Activated CD8-positive, alpha-beta memory T cell treated with anti-CD3 and anti-CD28 coated beads, Interleukin-2, amount 10 ng/mL, durations not matched to agents 7 days and 5 days (primary cell): ENCODE measurements around the gene HARBI1. TPM values are rescaled to one million over a fixed set of nuclear protein-coding genes. Genes with fewer than 3 reads are reported as not detected.
"Not testable (repeated sequence)": the region's sequence is repeated elsewhere in the genome, so short reads cannot be mapped to it uniquely, and the experiment has no call there.

ENCODE experiments used
- ATAC-seq: fragments of 150-1000 bp; cut with Tn5 transposase; one replicate; pipeline ENCODE4 v1.10.0; 2021; ENCODE audit warnings: moderate library complexity
- CTCF ChIA-PET: fragments of 350-600 bp; sonication (Branson Sonifier 250); formaldehyde crosslinking; loops from one replicate; lab custom pipeline; 2021; ENCODE audit warnings: antibody characterized with exemption; lab: Charles Lee
- DNase-seq: peaks from one replicate; pipeline ENCODE4 v3.0.0-alpha.2; 2020
- H3K27ac Mint-ChIP-seq: one replicate; pipeline ENCODE4 v1.8.0; 2021; ENCODE audit warnings: mild to moderate bottlenecking, mixed read lengths
- H3K27me3 Mint-ChIP-seq: one replicate; pipeline ENCODE4 v1.8.0; 2021; ENCODE audit warnings: mixed read lengths
- H3K36me3 Mint-ChIP-seq: one replicate; pipeline ENCODE4 v1.8.0; 2021; ENCODE audit warnings: mild to moderate bottlenecking, mixed read lengths
- H3K4me1 Mint-ChIP-seq: one replicate; pipeline ENCODE4 v1.8.0; 2021; ENCODE audit warnings: mixed read lengths
- H3K4me3 Mint-ChIP-seq: one replicate; pipeline ENCODE4 v1.8.0; 2021; ENCODE audit warnings: mild to moderate bottlenecking, moderate library complexity, mixed read lengths
- H3K9me3 Mint-ChIP-seq: one replicate; pipeline ENCODE4 v1.8.0; 2022; ENCODE audit warnings: low read depth, mixed read lengths
- total RNA-seq, 2 experiments: library from RNA; stranded (reverse); gene quantifications; one replicate each; pipeline ENCODE4 v1.2.3, GENCODE V29; 2021

The HARBI1 gene
- total RNA-seq, 2 experiments from 2014 or later: 5.9 to 6.6 TPM

DNA sequence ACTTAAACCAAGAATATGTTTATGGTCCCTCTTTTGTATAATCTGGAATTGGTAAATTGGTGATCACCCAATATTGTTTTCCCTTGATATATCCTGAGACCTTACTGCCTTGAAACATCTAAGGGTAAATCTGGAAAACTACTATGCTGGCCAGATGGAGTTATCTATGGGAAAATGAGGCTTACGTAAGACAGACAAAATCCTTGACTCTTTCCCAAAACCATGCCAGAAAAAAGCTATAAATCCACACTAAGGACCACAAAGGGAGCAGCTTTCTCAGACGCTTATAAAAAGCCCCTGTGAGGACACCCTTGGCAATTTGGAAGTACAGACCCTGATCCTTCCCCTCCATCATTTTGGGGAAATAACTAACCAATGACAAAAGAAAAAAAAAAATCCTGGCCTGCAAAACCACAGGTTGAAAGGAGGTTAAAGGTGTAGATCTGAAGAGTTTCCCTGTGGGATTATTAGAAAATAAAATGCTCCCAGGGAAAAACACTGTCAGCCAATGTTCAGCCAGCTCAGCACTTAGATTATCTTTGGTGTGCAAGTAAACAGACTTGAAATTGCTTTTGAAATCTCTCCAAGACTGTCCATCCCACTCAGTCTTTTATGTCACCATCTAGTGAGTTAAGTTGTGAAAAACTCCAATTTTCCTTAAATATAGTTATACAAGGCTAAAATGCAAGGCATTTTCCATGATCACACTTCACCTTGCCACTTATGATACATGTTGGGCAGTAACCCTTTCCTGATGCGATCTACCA is 16.6 kb downstream of the HARBI1 start:
- ATAC-seq (no peak), DNase-seq (no peak)
- CTCF ChIA-PET: interaction anchor here (1.4 to 1.8 kb wide), 2 partner anchors 11 to 18 kb away, joined by 4 to 5 read pairs; no protein-coding TSS in a partner anchor
- no peaks in the 10 kb centered on the region for H3K9me3 Mint-ChIP-seq
- no peaks in the 10 kb centered on the region for H3K27me3 Mint-ChIP-seq
- H3K27ac Mint-ChIP-seq: no peak overlapping the region
- no peak overlapping the region for H3K4me3 Mint-ChIP-seq
- no peaks in the 10 kb centered on the region for H3K36me3 Mint-ChIP-seq
- peaks cover 16% of the 10 kb centered on the region for H3K4me1 Mint-ChIP-seq

- ATAC-seq (no peak), DNase-seq (no peak)
- Mint-ChIP-seq H3K4me3 (no peak overlapping the region), H3K36me3 (no peaks in the 10 kb centered on the region), H3K9me3 (no peaks in the 10 kb centered on the region), H3K27me3 (no peaks in the 10 kb centered on the region), H3K27ac (no peak overlapping the region), H3K4me1 (peaks cover 17% of the 10 kb centered on the region)
- CTCF ChIA-PET: interaction anchor here (1.2 to 1.8 kb wide), 4 partner anchors 12 to 25 kb away, joined by 3 to 5 read pairs (median 4); no protein-coding TSS in a partner anchor
Observed at GRCh38 chr11:46599340-46600193, 17.5 kb downstream of the HARBI1 start.

DNA sequence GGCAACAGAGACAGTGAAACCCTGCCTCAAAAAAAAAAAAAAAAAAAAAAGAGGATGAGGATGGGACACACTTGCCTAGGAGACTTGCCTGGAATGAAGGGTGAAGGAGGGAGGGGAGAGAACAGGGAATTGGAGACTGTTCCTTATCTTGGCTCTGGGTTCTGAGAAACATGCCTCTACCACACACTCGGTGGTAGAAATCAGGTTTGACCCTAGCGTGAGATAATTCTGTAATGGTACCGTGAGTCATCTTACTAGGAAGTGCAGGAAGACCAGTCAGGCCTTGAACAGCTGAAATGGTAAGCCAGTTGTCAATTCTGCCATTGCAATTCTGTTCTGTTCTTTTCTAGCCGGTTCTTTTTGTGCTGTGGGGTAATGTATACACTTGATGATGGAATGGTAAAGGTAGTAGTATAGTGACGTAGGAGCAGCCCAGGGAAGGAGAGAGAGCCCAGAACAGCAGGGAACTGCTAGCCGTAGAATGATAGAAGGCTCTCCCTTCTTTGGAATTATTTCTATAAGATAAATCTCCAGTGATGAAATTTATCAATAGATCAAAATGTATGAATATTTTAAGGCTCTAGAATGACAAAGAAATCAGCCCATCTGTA is 19.3 kb downstream of the HARBI1 start:
- H3K4me3 Mint-ChIP-seq: no peak overlapping the region
- CTCF ChIA-PET: interaction anchor here (1.7 kb wide), 1 partner anchor 17 kb away, joined by 3 read pairs; no protein-coding TSS in a partner anchor
- no peaks in the 10 kb centered on the region for H3K9me3 Mint-ChIP-seq
- no peaks in the 10 kb centered on the region for H3K36me3 Mint-ChIP-seq
- H3K4me1 Mint-ChIP-seq: peaks cover 26% of the 10 kb centered on the region
- no peaks in the 10 kb centered on the region for H3K27me3 Mint-ChIP-seq
- H3K27ac Mint-ChIP-seq: peak overlapping the region; percentile 66
- DNase-seq: no peak
- no peak for ATAC-seq

DNA sequence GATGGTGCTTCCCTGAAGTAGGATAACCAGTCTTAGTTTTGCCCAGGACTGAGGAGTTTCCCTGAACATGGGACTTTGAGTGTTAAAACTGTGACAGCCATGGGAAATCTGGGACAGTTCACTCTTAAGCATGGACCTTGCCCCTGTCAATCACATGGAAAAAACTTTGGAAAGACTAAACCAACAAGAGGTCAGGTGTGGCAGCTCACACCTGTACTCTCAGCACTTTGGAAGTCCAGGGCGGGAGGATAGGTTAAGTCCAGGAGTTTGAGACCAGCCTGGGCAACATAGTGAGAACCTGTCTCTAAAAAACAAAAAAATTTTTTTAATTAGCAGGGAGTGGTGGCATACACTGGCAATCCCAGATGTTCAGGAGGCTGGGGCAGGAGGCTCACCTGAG is 19.9 kb downstream of the HARBI1 start:
- Mint-ChIP-seq H3K27ac (peak overlapping the region; percentile 39), H3K4me3 (no peak overlapping the region)

DNA sequence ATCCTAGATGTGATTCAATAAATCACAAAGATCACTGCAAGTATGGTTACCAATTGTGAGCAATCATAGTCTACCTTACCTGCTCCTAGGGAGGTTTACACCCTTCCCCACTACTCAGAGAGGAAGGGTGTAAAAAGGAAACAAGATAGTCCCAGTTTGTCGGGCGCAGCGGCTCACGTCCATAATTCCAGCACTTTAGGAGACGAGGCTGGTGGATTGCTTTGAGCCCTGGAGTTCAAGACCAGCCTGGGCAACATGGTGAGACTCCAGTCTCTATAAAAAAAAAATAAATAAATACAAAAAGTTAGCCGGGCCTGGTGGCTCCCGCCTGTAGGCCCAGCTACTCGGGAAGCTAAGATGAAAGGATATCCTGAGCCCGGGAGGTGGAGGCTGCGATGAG is 22.2 kb downstream of the HARBI1 start:
- ATAC-seq (no peak), DNase-seq (no peak)
- no peak overlapping the region for H3K4me3 Mint-ChIP-seq
- H3K36me3 Mint-ChIP-seq: peaks cover 5% of the 10 kb centered on the region
- no peaks in the 10 kb centered on the region for H3K9me3 Mint-ChIP-seq
- peak overlapping the region; percentile 95 for H3K27ac Mint-ChIP-seq
- CTCF ChIA-PET: interaction anchor here (0.7 to 2.0 kb wide), 5 partner anchors 17 to 246 kb away, joined by 3 to 14 read pairs (median 4); partner anchors contain the start of gene ATG13
- no peaks in the 10 kb centered on the region for H3K27me3 Mint-ChIP-seq
- H3K4me1 Mint-ChIP-seq: peaks cover 47% of the 10 kb centered on the region

More for the DNA sequence above, 19.9 kb downstream of the HARBI1 start:
- CTCF ChIA-PET: no interaction called here
- H3K4me1 Mint-ChIP-seq: peaks cover 32% of the 10 kb centered on the region
- no peaks in the 10 kb centered on the region for H3K36me3 Mint-ChIP-seq
- DNase-seq: no peak
- no peak for ATAC-seq
- H3K27me3 Mint-ChIP-seq: no peaks in the 10 kb centered on the region
- H3K9me3 Mint-ChIP-seq: no peaks in the 10 kb centered on the region

DNA sequence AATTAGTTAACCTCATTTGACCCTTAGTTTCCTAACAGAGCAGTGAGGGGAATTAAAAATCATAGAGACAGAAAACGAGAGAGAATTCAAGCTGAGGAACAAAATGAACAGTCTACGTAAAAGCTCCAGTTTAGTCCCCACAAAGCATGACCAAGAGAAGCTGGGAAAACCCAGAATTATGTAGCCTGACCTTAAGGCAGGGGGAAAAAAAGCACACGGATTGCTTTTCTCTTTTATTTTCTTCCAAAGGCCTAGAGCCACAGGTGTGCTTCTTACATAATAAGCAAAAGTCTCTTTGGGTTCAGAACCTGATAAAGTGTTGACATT is 22.7 kb downstream of the HARBI1 start:
- H3K27me3 Mint-ChIP-seq: no peaks in the 10 kb centered on the region
- DNase-seq: no peak
- H3K4me3 Mint-ChIP-seq: peak overlapping the region; percentile 97
- H3K36me3 Mint-ChIP-seq: peaks cover 7% of the 10 kb centered on the region
- ATAC-seq: no peak
- H3K27ac Mint-ChIP-seq: peak overlapping the region; percentile 95
- H3K4me1 Mint-ChIP-seq: peaks cover 47% of the 10 kb centered on the region
- H3K9me3 Mint-ChIP-seq: no peaks in the 10 kb centered on the region
- CTCF ChIA-PET: interaction anchor here (0.8 to 2.0 kb wide), 7 partner anchors 11 to 245 kb away, joined by 3 to 14 read pairs (median 4); partner anchors contain the start of gene ATG13

DNA sequence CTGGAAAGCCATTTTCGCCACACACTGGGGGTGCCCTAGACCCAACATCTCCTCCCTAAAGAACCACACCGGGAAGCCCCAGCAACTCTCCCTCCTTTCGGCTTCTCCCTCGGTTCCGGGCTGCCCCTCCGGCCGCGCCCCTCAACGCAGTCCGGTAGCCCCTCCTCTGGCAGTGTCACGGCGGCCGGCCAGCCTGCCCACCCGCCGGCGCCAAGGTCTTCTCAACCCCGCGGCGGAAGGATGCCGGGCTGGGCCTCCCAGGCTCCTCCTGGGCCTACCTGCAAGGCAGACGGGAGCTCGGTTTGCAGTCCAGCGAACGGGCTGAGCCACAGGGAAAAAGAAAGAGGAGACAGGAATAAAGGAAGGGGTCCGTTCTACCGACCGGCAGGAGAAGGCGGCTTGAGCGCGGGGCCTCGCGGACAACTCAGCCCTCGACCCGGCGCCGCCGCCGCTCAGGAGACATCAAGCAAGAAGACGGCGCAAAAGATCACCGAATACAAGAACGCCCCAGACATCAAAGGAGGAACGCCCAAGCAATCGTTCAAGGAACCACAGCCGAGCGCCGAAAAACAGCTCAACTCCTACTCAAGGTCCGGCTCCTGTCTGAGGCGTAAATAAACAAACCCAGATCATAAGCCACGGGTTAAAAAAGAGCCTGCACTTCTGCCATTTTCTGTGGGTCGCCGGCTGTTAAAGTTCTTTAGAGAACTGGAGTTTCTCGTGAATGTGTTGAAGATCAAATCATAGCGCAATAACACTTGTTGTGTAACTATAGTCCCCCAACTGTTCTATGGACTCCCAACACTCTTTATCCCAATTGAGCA is 23.3 kb downstream of the HARBI1 start, which contains the start of gene AMBRA1:
TSS of gene AMBRA1 (minus strand) at position 474 of the 824 bp plus-strand sequence. CDS start 45,643 bp downstream, outside the sequence.
- H3K4me3 Mint-ChIP-seq: peak within 1 kb of the TSS; percentile 97
- no peaks in the 10 kb centered on the region for H3K9me3 Mint-ChIP-seq
- CTCF ChIA-PET: interaction anchor here (0.8 to 2.0 kb wide), 9 partner anchors 9 to 245 kb away, joined by 3 to 14 read pairs (median 4); partner anchors contain the start of gene ATG13
- peak; percentile 95 for ATAC-seq
- H3K36me3 Mint-ChIP-seq: peaks cover 8% of the 10 kb centered on the region
- no peaks in the 10 kb centered on the region for H3K27me3 Mint-ChIP-seq
- H3K4me1 Mint-ChIP-seq: peaks cover 50% of the 10 kb centered on the region
- DNase-seq: peak; percentile 93
- H3K27ac Mint-ChIP-seq: peak within 1 kb of the TSS; percentile 95

- no peaks in the 10 kb centered on the region for H3K9me3 Mint-ChIP-seq
- peaks cover 38% of the 10 kb centered on the region for H3K4me1 Mint-ChIP-seq
- ATAC-seq (no peak), DNase-seq (no peak)
- H3K27ac Mint-ChIP-seq: no peak overlapping the region
- H3K36me3 Mint-ChIP-seq: peaks cover 14% of the 10 kb centered on the region
- H3K27me3 Mint-ChIP-seq: no peaks in the 10 kb centered on the region
- CTCF ChIA-PET: interaction anchor here (1.0 to 1.2 kb wide), 2 partner anchors 27 to 74 kb away, joined by 3 to 4 read pairs; no protein-coding TSS in a partner anchor
- no peak overlapping the region for H3K4me3 Mint-ChIP-seq
Observed at GRCh38 chr11:46590740-46591605, 26.1 kb downstream of the HARBI1 start.

- H3K36me3 Mint-ChIP-seq: peaks cover 17% of the 10 kb centered on the region
- H3K27ac Mint-ChIP-seq: no peak overlapping the region
- no peaks in the 10 kb centered on the region for H3K9me3 Mint-ChIP-seq
- H3K4me1 Mint-ChIP-seq: peaks cover 32% of the 10 kb centered on the region
- CTCF ChIA-PET: no interaction called here
- ATAC-seq: no peak
- H3K4me3 Mint-ChIP-seq: no peak overlapping the region
- H3K27me3 Mint-ChIP-seq: no peaks in the 10 kb centered on the region
- DNase-seq: no peak
Observed at GRCh38 chr11:46588915-46589314, 28.1 kb downstream of the HARBI1 start.

- Mint-ChIP-seq H3K4me3 (no peak overlapping the region), H3K9me3 (no peaks in the 10 kb centered on the region), H3K27me3 (no peaks in the 10 kb centered on the region), H3K27ac (no peak overlapping the region), H3K36me3 (peaks cover 17% of the 10 kb centered on the region), H3K4me1 (peaks cover 30% of the 10 kb centered on the region)
- DNase-seq (no peak), ATAC-seq (no peak)
- CTCF ChIA-PET: no interaction called here
Observed at GRCh38 chr11:46588131-46588530, 28.9 kb downstream of the HARBI1 start.

DNA sequence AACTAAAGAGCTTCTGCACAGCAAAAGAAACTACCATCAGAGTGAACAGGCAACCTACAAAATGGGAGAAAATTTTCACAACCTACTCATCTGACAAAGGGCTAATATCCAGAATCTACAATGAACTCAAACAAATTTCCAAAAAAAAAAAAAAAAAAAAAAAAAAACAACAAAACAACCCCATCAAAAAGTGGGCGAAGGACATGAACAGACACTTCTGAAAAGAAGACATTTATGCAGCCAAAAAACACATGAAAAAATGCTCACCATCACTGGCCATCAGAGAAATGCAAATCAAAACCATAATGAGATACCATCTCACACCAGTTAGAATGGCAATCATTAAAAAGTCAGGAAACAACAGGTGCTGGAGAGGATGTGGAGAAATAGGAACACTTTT is 33.5 kb downstream of the HARBI1 start:
- H3K4me3 Mint-ChIP-seq, H3K9me3 Mint-ChIP-seq, H3K27me3 Mint-ChIP-seq, ATAC-seq, H3K4me1 Mint-ChIP-seq, H3K27ac Mint-ChIP-seq, DNase-seq, CTCF ChIA-PET: not testable (repeated sequence)
- H3K36me3 Mint-ChIP-seq: peaks cover 22% of the 10 kb centered on the region
